GM12865 (cell line): ENCODE data around the gene DNM2.
A peak's percentile ranks its signal among the peaks of the same experiment; 100 is the strongest.

ENCODE experiments used
- DNase-seq: peaks from one replicate; pipeline ENCODE4 v3.0.0; 2010; ENCODE audit warnings: low read depth
- H3K4me3 ChIP-seq: 2 replicates; pipeline ENCODE4 v1.5.1; 2011; ENCODE audit warnings: mild to moderate bottlenecking, low read depth, low read length, control low read depth
- TF ChIP-seq, protein P1 (sequence below): IDR thresholded peaks from 2 replicates; pipeline ENCODE4 v1.5.1; 2011; ENCODE audit warnings: low read length, control low read depth, low read depth, inconsistent platforms; ENCODE audit not compliant: insufficient read depth; ENCODE audit errors: missing control alignments

DNM2 gene

DNA sequence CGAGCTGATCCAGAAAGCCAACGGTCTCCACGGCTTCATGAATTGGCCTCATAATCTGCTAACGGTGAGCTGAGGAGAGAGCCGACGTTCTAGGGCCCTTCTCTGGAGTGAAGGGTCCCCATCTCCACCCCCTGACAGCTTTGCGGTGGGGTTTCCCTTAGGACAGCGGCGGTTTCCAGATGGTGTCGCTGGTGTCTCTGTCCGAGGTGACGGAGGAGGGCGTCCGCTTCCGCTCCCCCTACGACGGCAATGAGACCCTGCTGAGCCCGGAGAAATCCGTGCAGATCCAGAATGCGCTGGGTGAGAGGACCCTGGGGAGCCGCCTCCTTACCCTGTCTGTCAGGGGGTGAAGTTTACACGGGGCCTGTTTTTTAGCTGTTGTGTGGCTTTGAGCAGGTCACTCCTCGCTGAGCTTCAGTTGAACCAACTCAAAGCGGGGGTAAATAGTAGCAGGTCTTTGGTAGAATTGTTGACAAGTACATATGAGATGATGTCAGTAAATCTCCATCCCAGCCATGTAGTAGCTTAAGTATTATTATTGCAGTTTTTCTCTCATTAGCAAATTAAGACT, 15.8 kb upstream of the DNM2 start:
- DNase-seq: peak; percentile 57
- peak overlapping the region; percentile 87 for H3K4me3 ChIP-seq
- TF ChIP-seq, protein P1, sequence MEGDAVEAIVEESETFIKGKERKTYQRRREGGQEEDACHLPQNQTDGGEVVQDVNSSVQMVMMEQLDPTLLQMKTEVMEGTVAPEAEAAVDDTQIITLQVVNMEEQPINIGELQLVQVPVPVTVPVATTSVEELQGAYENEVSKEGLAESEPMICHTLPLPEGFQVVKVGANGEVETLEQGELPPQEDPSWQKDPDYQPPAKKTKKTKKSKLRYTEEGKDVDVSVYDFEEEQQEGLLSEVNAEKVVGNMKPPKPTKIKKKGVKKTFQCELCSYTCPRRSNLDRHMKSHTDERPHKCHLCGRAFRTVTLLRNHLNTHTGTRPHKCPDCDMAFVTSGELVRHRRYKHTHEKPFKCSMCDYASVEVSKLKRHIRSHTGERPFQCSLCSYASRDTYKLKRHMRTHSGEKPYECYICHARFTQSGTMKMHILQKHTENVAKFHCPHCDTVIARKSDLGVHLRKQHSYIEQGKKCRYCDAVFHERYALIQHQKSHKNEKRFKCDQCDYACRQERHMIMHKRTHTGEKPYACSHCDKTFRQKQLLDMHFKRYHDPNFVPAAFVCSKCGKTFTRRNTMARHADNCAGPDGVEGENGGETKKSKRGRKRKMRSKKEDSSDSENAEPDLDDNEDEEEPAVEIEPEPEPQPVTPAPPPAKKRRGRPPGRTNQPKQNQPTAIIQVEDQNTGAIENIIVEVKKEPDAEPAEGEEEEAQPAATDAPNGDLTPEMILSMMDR: peak; percentile 13

DNA sequence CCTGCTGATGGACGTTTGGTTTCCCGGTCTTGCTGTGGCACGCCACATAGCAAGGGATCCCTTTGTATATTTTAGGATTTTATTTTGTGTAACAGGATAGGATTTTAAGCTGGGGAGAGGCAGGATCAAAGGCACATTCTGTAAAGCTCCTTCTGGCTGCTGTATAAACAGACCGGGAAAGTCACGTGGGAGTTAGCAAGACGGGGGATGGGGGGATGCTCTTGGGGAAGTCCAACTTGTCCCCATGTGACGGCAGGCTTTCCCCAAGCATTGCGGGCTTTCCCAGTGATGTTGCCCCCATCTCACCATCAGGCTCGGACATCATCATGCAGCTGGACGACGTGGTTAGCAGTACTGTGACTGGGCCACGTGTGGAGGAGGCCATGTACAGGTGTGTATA, 10.9 kb upstream of the DNM2 start:
- no peak overlapping the region for H3K4me3 ChIP-seq
- no peak for DNase-seq
- TF ChIP-seq, protein P1: no peak

DNA sequence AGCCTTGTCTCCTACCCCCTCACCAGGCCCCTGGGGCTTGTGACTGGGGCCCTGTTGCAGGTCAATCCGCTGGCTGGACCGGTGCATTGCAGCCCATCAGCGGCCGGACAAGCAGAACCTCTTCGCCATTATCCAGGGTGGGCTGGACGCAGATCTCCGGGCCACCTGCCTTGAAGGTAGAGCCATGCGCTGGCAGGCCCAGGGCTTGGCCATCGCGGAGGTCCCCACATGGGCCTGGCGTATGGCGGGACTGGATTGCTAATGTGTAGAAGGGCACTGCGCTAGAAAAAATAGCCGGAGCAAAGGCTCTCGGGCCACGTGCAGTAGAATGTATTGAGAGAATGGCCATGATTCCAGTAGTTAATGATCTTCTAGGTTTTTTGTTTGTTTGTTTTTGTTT, 10.4 kb upstream of the DNM2 start:
- TF ChIP-seq, protein P1: no peak
- no peak overlapping the region for H3K4me3 ChIP-seq
- no peak for DNase-seq

DNA sequence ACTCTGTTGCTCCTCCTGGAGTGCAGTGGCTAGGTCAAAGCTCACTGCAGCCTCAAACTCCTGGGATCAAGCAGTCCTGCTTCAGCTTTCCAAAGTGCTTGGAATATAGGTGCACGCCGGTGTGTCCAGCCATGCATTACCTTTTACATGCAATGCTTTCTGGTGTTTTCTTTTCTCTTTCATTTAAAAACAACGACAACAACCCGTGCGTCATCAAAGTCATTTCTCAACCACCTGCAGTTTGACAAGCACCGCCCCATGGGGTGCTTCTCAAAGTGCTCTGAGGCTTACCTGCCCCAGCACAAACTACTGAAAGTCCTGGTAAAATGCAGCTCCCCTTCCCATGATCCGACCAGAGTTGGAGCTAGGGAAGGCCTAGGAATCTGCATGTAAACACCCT, 9.6 kb upstream of the DNM2 start:
- TF ChIP-seq, protein P1: no peak
- DNase-seq: no peak
- no peak overlapping the region for H3K4me3 ChIP-seq

DNA sequence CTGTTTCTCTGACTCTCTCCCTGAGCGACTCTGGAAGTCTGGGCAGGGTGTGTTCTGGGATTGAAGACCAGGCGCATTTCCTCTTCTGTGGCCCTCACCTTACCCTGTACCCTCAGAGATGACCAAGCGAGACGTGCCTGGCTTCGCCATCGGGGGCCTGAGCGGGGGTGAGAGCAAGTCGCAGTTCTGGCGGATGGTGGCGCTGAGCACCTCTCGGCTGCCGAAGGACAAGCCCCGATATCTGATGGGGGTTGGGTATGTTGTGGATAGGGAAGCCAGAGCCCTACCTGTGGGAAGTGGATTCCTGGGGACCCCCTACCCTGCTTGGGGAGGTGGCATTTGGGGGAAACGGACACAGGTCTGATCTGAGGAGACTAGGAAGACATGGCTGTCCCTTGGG, 5.8 kb upstream of the DNM2 start:
- no peak overlapping the region for H3K4me3 ChIP-seq
- TF ChIP-seq, protein P1: no peak
- no peak for DNase-seq

DNA sequence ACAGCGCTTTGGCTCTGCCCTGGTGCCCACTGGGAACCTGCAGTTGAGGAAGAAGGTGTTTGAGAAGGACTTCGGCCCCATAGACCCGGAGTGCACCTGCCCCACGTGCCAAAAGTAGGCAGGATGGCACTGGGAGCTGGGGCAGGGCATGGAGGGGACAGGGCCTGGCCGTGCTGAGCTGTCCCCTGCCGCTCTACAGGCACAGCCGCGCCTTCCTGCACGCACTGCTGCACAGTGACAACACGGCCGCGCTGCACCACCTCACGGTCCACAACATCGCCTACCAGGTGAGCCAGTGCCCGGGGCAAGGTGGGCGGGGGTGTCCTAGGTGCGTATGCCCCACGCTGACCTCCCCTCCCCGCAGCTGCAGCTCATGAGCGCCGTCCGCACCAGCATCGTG, 5.1 kb upstream of the DNM2 start:
- no peak for DNase-seq
- TF ChIP-seq, protein P1: no peak
- no peak overlapping the region for H3K4me3 ChIP-seq

DNA sequence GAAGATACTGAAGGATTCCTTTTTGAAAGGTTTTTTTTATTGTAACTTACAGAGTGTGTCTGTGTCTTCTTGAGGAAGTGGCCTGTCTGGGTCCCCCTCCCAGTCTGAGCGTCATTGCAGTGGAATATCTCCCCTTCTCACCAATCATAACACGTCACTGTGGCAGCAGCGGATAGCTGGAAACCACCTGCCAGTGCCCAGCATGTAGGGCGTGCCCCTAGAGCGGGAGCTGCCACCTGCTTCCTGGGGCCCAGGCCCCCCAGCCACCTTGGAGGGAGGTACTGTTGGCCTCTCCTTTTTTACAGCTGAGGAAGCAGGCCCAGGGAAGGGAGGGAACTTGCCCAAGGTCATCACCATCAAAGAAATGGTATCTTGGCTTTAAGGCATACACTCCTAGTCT, 4.6 kb upstream of the DNM2 start:
- no peak overlapping the region for H3K4me3 ChIP-seq
- TF ChIP-seq, protein P1: no peak
- no peak for DNase-seq
